HepG2 (cell line): ENCODE data around the gene LGALS14. TPM values are rescaled to one million over a fixed set of nuclear protein-coding genes. Genes with fewer than 3 reads are reported as not detected.

ENCODE experiments used
- ATAC-seq: fragments of 200-7000 bp; cut with Tn5 transposase; 3 replicates; pipeline ENCODE4 v1.9.1; 2020; ENCODE audit warnings: mild to moderate bottlenecking, moderate library complexity
- BruUV-seq: library from RNA; stranded (reverse); fragments of 400-500 nt; replicated peaks from 2 replicates; lab custom pipeline; 2021; lab: Mats Ljungman, UMichigan
- CTCF ChIA-PET: fragments of 300-600 bp; formaldehyde crosslinking; extraction: SDS; loops from one replicate; lab custom pipeline; 2021; ENCODE audit warnings: low total read pairs, inconsistent platforms, low intra/inter-chr PET ratio; lab: Yijun Ruan, JAX
- POLR2A ChIA-PET: fragments of 350-600 bp; sonication (Branson Sonifier 250); formaldehyde crosslinking; loops from one replicate; lab custom pipeline; 2020; ENCODE audit warnings: antibody characterized with exemption, inconsistent platforms; lab: Yijun Ruan, JAX
- DNase-seq: peaks from one replicate; pipeline ENCODE4 v3.0.0-alpha.2; 2015; ENCODE audit warnings: low spot score
- FAIRE-seq: peaks from 3 replicates; lab custom pipeline; 2011; peaks lifted over from hg19 to GRCh38; lab: Jason Lieb, UNC
- H2AFZ ChIP-seq: one replicate; pipeline ENCODE4 v1.6.1; 2011; ENCODE audit warnings: low read length, inconsistent platforms
- H3K27ac ChIP-seq: fragments of 300-600 bp; 3 replicates; pipeline ENCODE4 v1.8.0; 2011; ENCODE audit warnings: mixed run types, mild to moderate bottlenecking, mixed read lengths, low read length, inconsistent platforms; ENCODE audit not compliant: insufficient read depth; ENCODE audit errors: extremely low read length
- H3K27me3 ChIP-seq, 2 experiments: fragments of 200-600 bp in 1 of 2; 2 replicates in 1 of 2; 3 replicates in 1 of 2; pipeline versions ENCODE4 v1.6.0 to v1.8.0; 2011; ENCODE audit warnings: low read length in 2 of 2, mild to moderate bottlenecking in 2 of 2, moderate library complexity in 2 of 2, inconsistent platforms in 1 of 2; ENCODE audit not compliant: insufficient read depth in 2 of 2, control insufficient read depth in 1 of 2
- H3K36me3 ChIP-seq, 2 experiments: fragments of 200-600 bp in 1 of 2; replicated peaks in 1 of 2; 2 replicates in 1 of 2; 3 replicates in 1 of 2; pipeline versions ENCODE4 v1.5.1 to v1.8.0; 2011; ENCODE audit warnings: low read length in 2 of 2, inconsistent platforms in 1 of 2; ENCODE audit not compliant: insufficient read depth in 2 of 2, control insufficient read depth in 1 of 2
- H3K4me1 ChIP-seq: 2 replicates; pipeline ENCODE4 v1.5.1; 2012; ENCODE audit warnings: low read length, inconsistent platforms; ENCODE audit not compliant: insufficient read depth
- H3K4me2 ChIP-seq: 2 replicates; pipeline ENCODE4 v1.6.0; 2011; ENCODE audit warnings: low read depth, low read length, inconsistent platforms
- H3K4me3 ChIP-seq, 3 experiments: fragments of 200-600 bp in 1 of 3; sonication (generic), shearing (Covaris generic) in 1 of 3; replicated peaks in 1 of 3; 2 replicates each; pipeline ENCODE4 v1.5.1; 2011 to 2016; ENCODE audit warnings: low read length in 3 of 3, inconsistent platforms in 2 of 3, low read depth in 2 of 3, mild to moderate bottlenecking in 2 of 3, control low read depth in 1 of 3, mixed read lengths in 1 of 3; ENCODE audit not compliant: insufficient read depth in 1 of 3
- H3K79me2 ChIP-seq: one replicate; pipeline ENCODE4 v1.6.1; 2011; ENCODE audit warnings: low read length, inconsistent platforms; ENCODE audit not compliant: insufficient read depth
- H3K9ac ChIP-seq: 2 replicates; pipeline ENCODE4 v1.6.0; 2011; ENCODE audit warnings: mild to moderate bottlenecking, low read depth, low read length, inconsistent platforms; ENCODE audit not compliant: insufficient read depth
- H3K9me3 ChIP-seq: 2 replicates; pipeline ENCODE4 v1.5.1; 2012; ENCODE audit warnings: mild to moderate bottlenecking, low read length
- H4K20me1 ChIP-seq: 2 replicates; pipeline ENCODE4 v1.6.0; 2011; ENCODE audit warnings: inconsistent platforms, mild to moderate bottlenecking, low read length, moderate library complexity; ENCODE audit not compliant: insufficient read depth
- FOXA3 ChIP-seq: IDR thresholded peaks from 2 replicates; pipeline ENCODE4 v1.6.1; 2016; ENCODE audit warnings: missing genetic modification reagents, missing compliant biosample characterization
- MEIS1 ChIP-seq: sonication (generic); formaldehyde crosslinking; IDR thresholded peaks from 2 replicates; pipeline ENCODE4 v1.9.0; 2021; ENCODE audit warnings: mild to moderate bottlenecking, missing genetic modification reagents, moderate library complexity, borderline replicate concordance
- NFE2L1 ChIP-seq: sonication (generic); formaldehyde crosslinking; IDR thresholded peaks from 2 replicates; pipeline ENCODE4 v1.4.0; 2020; ENCODE audit warnings: missing genetic modification reagents, mild to moderate bottlenecking, borderline replicate concordance
- PTBP1 ChIP-seq: fragments of 200-400 bp; formaldehyde crosslinking; IDR thresholded peaks from 2 replicates; pipeline ENCODE4 v1.6.1; 2018; ENCODE audit warnings: low read length, low read depth; ENCODE audit not compliant: poor library complexity, severe bottlenecking
- RXRA ChIP-seq: sonication (generic); formaldehyde crosslinking; IDR thresholded peaks from 2 replicates; pipeline ENCODE4 v1.5.1; 2020; ENCODE audit warnings: missing genetic modification reagents
- SKI ChIP-seq: fragments of 450-650 bp; IDR thresholded peaks from one replicate; pipeline ENCODE4 v1.6.1; 2018; ENCODE audit warnings: mild to moderate bottlenecking; ENCODE audit not compliant: partially characterized antibody
- SOX6 ChIP-seq, 2 experiments: fragments of 450-650 bp in 1 of 2; sonication (generic) in 1 of 2; formaldehyde crosslinking in 1 of 2; IDR thresholded peaks; 2 replicates each; pipeline versions ENCODE4 v1.4.0 to v1.6.1; 2017 to 2020; ENCODE audit warnings: antibody characterized with exemption in 1 of 2, mild to moderate bottlenecking in 1 of 2, missing genetic modification reagents in 1 of 2
- STAG1 ChIP-seq: sonication (generic); formaldehyde crosslinking; IDR thresholded peaks from 2 replicates; pipeline ENCODE4 v1.4.0; 2020; ENCODE audit warnings: missing genetic modification reagents
- ZKSCAN1 ChIP-seq: fragments of 150-350 bp; IDR thresholded peaks from 2 replicates; pipeline ENCODE4 v1.6.1; 2014; ENCODE audit warnings: low read length
- ZNF235 ChIP-seq: sonication (generic); formaldehyde crosslinking; IDR thresholded peaks from 2 replicates; pipeline ENCODE4 v1.8.1; 2023; ENCODE audit warnings: mild to moderate bottlenecking, missing genetic modification reagents, borderline replicate concordance
- ZNF781 ChIP-seq: sonication (generic); formaldehyde crosslinking; IDR thresholded peaks from 2 replicates; pipeline ENCODE4 v1.5.1; 2020; ENCODE audit warnings: borderline replicate concordance, mild to moderate bottlenecking, missing genetic modification reagents; ENCODE audit errors: not compliant biosample characterization
- WGBS: methylation state at CpG from one replicate; pipeline ENCODE4 v1.1.6; 2017; ENCODE audit warnings: low lambda C conversion rate; 5-methylcytosine and 5-hydroxymethylcytosine counted together
- in situ Hi-C: cut with HindIII; loops from 2 replicates; pipeline ENCODE4 v1.10.0; 2017; ENCODE audit warnings: low pct_unique_long_range_greater_than_20kb; ENCODE audit not compliant: extremely low pct_ligation_motif_present
- intact Hi-C: fragments of 100-400 bp; cut with micrococcal nuclease; formaldehyde crosslinking; loops from one replicate; pipeline ENCODE4 v1.10.0; 2022; ENCODE audit not compliant: unreplicated experiment
- polyA plus RNA-seq, 8 experiments: library from polyadenylated mRNA; depleted of rRNA in 3 of 8; stranded (reverse) in 7 of 8; unstranded in 1 of 8; fragments of >200 nt; fragmentation: Illumina TruSeq in 4 of 8; extraction: Trizol in 4 of 8; gene quantifications; 2 replicates each; pipeline versions ENCODE4 v1.2.1 to v1.2.3, GENCODE V29; 2011 to 2016; ENCODE audit warnings: low read depth in 4 of 8, missing spikeins in 1 of 8, mixed read lengths in 1 of 8; ENCODE audit not compliant: insufficient read depth in 1 of 8
- total RNA-seq, 5 experiments: library from RNA; depleted of rRNA; stranded (reverse); fragments of >200 nt; fragmentation: Illumina TruSeq; extraction: Trizol; gene quantifications; 2 replicates each; pipeline ENCODE4 v1.2.3, GENCODE V29; 2016; ENCODE audit warnings: low read depth in 1 of 5

LGALS14 gene
- total and polyA plus RNA-seq, 2 of the 13 experiments (the other 11 are each of a cell fraction or from before 2014, with no cell fraction given), result not detected

- H3K9ac ChIP-seq, result no peak overlapping the region
- in situ Hi-C loops, result no loop called here
- intact Hi-C loops, result no loop called here
- no peaks in the 10 kb centered on the region for H3K36me3 ChIP-seq
- no peak overlapping the region for H3K4me3 ChIP-seq
- FAIRE-seq (no peak), ATAC-seq (no peak)
- CTCF ChIA-PET, result no interaction called here
- H2AFZ ChIP-seq, result no peak overlapping the region
- no peak overlapping the region for H3K27ac ChIP-seq
- no peak overlapping the region for H3K4me2 ChIP-seq
- no peaks in the 10 kb centered on the region for H4K20me1 ChIP-seq
- 3% methylated on average over 3 of the region's 3 CpGs for WGBS
- H3K4me1 ChIP-seq, result no peaks in the 10 kb centered on the region
- no peaks in the 10 kb centered on the region for H3K79me2 ChIP-seq
- no peak for TF ChIP-seq ZNF781
- no peak for TF ChIP-seq NFE2L1 (CRISPR knock-in tag)
- no peak for TF ChIP-seq MEIS1 (CRISPR knock-in tag)
- no peak for TF ChIP-seq FOXA3 (CRISPR knock-in tag)
- no peak for TF ChIP-seq SKI
- no peak for TF ChIP-seq PTBP1
- no peak for TF ChIP-seq ZKSCAN1
- no peak for TF ChIP-seq ZNF235 (CRISPR knock-in tag)
- TF ChIP-seq SOX6 (IDR thresholded peaks at IDR 0.05), result no peak
- no peak for TF ChIP-seq SOX6 (CRISPR knock-in tag; IDR thresholded peaks at IDR 0.05)
- no peak for TF ChIP-seq RXRA (CRISPR knock-in tag)
- TF ChIP-seq, all 625 proteins: peak for 0
- H3K27me3 ChIP-seq, result peaks cover 3 to 13% of the 10 kb centered on the region in 2 experiments; a peak in 1 of 5 replicates
- H3K9me3 ChIP-seq, result no peaks in the 10 kb centered on the region
- POLR2A ChIA-PET, result no interaction called here
- no TSS peak for BruUV-seq
- DNase-seq, result no peak
These were observed 31.4 kb downstream of the LGALS14 start for GRCh38 chr19:39735688-39736087.

- peaks cover 3 to 13% of the 10 kb centered on the region in 2 experiments; a peak in 1 of 5 replicates for H3K27me3 ChIP-seq
- H3K36me3 ChIP-seq, result no peaks in the 10 kb centered on the region
- POLR2A ChIA-PET, result no interaction called here
- H3K9me3 ChIP-seq, result no peaks in the 10 kb centered on the region
- intact Hi-C loops, result no loop called here
- CTCF ChIA-PET, result no interaction called here
- no peaks in the 10 kb centered on the region for H3K4me1 ChIP-seq
- H4K20me1 ChIP-seq, result no peaks in the 10 kb centered on the region
- DNase-seq (no peak), FAIRE-seq (no peak), ATAC-seq (no peak)
- no peak overlapping the region for H3K4me2 ChIP-seq
- H3K27ac ChIP-seq, result no peak overlapping the region
- no peak overlapping the region for H3K4me3 ChIP-seq
- 38% methylated on average over 5 of the region's 5 CpGs for WGBS
- no peaks in the 10 kb centered on the region for H3K79me2 ChIP-seq
- no peak overlapping the region for H3K9ac ChIP-seq
- TF ChIP-seq STAG1 (CRISPR knock-in tag), result no peak
- H2AFZ ChIP-seq, result no peak overlapping the region
- in situ Hi-C loops, result no loop called here
- no TSS peak for BruUV-seq
These were observed 31.8 kb downstream of the LGALS14 start for GRCh38 chr19:39736088-39736487.
